GM18505 (cell line): ENCODE measurements around the gene DNAJA3.
"Not testable (repeated sequence)": the region's sequence is repeated elsewhere in the genome, so short reads cannot be mapped to it uniquely, and the experiment has no call there.

Experiments used
- ATAC-seq: cut with Tn5 transposase; IDR thresholded peaks from one replicate; pipeline ENCODE4 v1.9.1; 2021; ENCODE audit not compliant: unreplicated experiment
- POLR2A ChIP-seq: IDR thresholded peaks from 4 replicates; pipeline ENCODE4 v1.6.1; 2011; ENCODE audit warnings: borderline replicate concordance; ENCODE audit not compliant: insufficient read depth, insufficient read length; ENCODE audit errors: extremely low read depth

DNAJA3 gene

GRCh38 chr16:4391631-4392381 lies 33.9 kb upstream of the DNAJA3 start:
- TF ChIP-seq POLR2A, result no peak
- ATAC-seq, result no peak

- no peak for ATAC-seq
- TF ChIP-seq POLR2A, result no peak
Measured at GRCh38 chr16:4392382-4393239, 33.1 kb upstream of the DNAJA3 start.

GRCh38 chr16:4393240-4393600 lies 32.4 kb upstream of the DNAJA3 start:
- ATAC-seq, result no peak
- no peak for TF ChIP-seq POLR2A

DNA sequence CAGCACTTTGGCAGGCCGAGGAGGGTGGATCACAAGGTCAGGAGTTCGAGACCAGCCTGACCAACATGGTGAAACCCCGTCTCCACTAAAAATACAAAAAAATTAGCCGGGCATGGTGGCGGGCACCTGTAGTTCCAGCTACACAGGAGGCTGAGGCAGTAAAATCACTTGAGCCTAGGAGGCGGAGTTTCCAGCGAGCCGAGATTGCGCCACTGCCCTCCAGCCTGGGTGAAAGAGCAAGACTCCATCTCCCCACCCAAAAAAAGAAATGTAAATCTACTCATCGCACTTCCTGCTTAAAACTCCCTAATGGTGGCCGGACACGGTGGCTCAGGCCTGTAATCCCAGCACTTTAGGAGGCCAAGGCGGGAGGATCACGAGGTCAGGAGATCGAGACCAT lies 31.8 kb upstream of the DNAJA3 start:
- ATAC-seq, result not testable (repeated sequence)

DNA sequence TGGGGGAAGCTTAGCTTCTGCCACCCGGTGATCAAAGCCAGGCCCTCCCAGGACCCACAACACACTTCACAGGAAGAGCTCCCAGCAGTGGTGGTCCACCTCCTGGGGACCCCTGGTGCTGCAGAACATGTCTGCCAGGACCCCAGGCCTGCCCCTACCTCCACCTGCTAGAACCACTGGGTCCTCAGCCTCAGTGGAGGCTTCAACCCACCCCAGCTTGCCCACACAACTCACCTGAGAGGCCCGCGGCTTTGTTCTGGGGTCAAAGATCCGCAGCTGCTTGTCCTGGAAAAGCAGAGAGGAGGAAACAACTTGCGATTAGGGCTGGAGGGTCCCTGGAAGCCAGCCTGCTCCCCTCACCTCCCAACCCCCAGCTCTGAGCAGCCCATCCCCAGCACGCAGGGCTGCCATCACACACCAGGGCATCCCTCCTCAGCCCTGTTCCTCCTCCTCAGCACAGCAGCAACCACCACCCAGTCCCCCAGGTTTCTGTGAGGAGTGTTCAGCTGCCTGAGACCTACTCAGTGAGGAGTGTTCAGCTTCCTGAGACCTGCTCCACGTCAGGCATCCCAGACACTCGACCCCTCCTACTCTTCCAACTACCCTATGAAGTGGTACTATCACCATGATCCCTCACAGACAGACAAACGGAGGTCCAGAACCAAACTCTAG lies 30.5 kb upstream of the DNAJA3 start:
- no peak for ATAC-seq
- no peak for TF ChIP-seq POLR2A

GRCh38 chr16:4399001-4399730 lies 26.5 kb upstream of the DNAJA3 start:
- no peak for TF ChIP-seq POLR2A
- no peak for ATAC-seq

- no peak for TF ChIP-seq POLR2A
- ATAC-seq, result no peak
Measured at GRCh38 chr16:4401094-4401501, 24.6 kb upstream of the DNAJA3 start.

DNA sequence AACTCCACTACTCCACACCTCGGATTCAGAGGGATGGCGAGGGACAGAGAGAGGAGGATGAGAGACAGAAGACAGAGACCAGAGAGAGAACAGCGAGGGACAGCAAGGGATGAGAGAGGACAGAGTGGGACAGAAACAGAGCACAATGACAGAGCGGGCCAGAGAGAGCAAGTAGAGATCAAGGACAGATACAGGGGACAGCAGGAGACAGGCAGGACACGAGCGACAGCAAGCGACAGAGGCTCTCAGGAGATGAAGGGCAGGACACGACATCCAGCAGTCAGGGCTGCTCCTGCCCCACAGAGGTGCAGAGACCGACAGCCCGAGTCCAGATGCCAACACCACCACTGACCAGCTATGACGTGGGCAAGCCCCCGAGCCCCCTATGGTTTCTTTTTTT lies 24.2 kb upstream of the DNAJA3 start:
- TF ChIP-seq POLR2A, result no peak
- ATAC-seq, result no peak

GRCh38 chr16:4402439-4403132 lies 23.1 kb upstream of the DNAJA3 start:
- no peak for TF ChIP-seq POLR2A
- no peak for ATAC-seq

- TF ChIP-seq POLR2A, result no peak
- ATAC-seq, result no peak
Measured at GRCh38 chr16:4403133-4403949, 22.3 kb upstream of the DNAJA3 start.

GRCh38 chr16:4404247-4404966 lies 21.3 kb upstream of the DNAJA3 start:
- no peak for TF ChIP-seq POLR2A
- ATAC-seq, result no peak
